IMR-90 (cell line): ENCODE data around the gene COL4A1. TPM values are rescaled to one million over a fixed set of nuclear protein-coding genes. Genes with fewer than 3 reads are reported as not detected.

Experiments
- ATAC-seq: fragments of 200-7000 bp; cut with Tn5 transposase; 2 replicates; pipeline ENCODE4 v1.9.1; 2020; ENCODE audit warnings: low read depth, mild to moderate bottlenecking, moderate library complexity
- BruUV-seq: library from RNA; stranded (reverse); fragments of 400-500 nt; replicated peaks from 2 replicates; lab custom pipeline; 2021; lab: Mats Ljungman, UMichigan
- CTCF ChIA-PET: fragments of 300-600 bp; formaldehyde crosslinking; extraction: SDS; loops from one replicate; lab custom pipeline; 2021; ENCODE audit warnings: antibody characterized with exemption; lab: Yijun Ruan, JAX
- POLR2A ChIA-PET: fragments of 300-600 bp; sonication (Branson Sonifier 250); formaldehyde crosslinking; loops from one replicate; lab custom pipeline; 2022; ENCODE audit warnings: antibody characterized with exemption; ENCODE audit not compliant: unreplicated experiment; lab: Charles Lee
- DNase-seq: peaks from one replicate; pipeline ENCODE4 v3.0.0; 2013
- H2AFZ ChIP-seq: replicated peaks from 2 replicates; pipeline ENCODE3; 2013; ENCODE audit warnings: low read length, mild to moderate bottlenecking; ENCODE audit not compliant: poor library complexity
- H2AK5ac ChIP-seq: 2 replicates; pipeline ENCODE4 v1.6.1; 2013; ENCODE audit warnings: low read depth, low read length, inconsistent platforms
- H2AK9ac ChIP-seq: replicated peaks from 2 replicates; pipeline ENCODE3; 2013; ENCODE audit warnings: mild to moderate bottlenecking, low read depth, low read length, moderate library complexity; ENCODE audit not compliant: poor library complexity
- H2BK120ac ChIP-seq: 2 replicates; pipeline ENCODE4 v1.6.1; 2013; ENCODE audit warnings: low read depth, low read length, inconsistent platforms
- H2BK15ac ChIP-seq: 3 replicates; pipeline ENCODE4 v1.6.1; 2013; ENCODE audit warnings: low read depth, low read length, inconsistent platforms
- H2BK20ac ChIP-seq: 2 replicates; pipeline ENCODE4 v1.6.1; 2013; ENCODE audit warnings: low read depth, mild to moderate bottlenecking, inconsistent platforms, low read length, moderate library complexity
- H2BK5ac ChIP-seq: 2 replicates; pipeline ENCODE4 v1.6.1; 2013; ENCODE audit warnings: mild to moderate bottlenecking, low read depth, low read length, inconsistent platforms; ENCODE audit not compliant: poor library complexity, severe bottlenecking
- H3K14ac ChIP-seq: replicated peaks from 2 replicates; pipeline ENCODE4 v1.6.1; 2013; ENCODE audit warnings: low read depth, low read length, inconsistent platforms
- H3K18ac ChIP-seq: 2 replicates; pipeline ENCODE4 v1.6.1; 2013; ENCODE audit warnings: low read depth, low read length, control low read depth
- H3K23ac ChIP-seq: 2 replicates; pipeline ENCODE4 v1.6.1; 2013; ENCODE audit warnings: low read depth, low read length, inconsistent platforms
- H3K27ac ChIP-seq: 2 replicates; pipeline ENCODE4 v1.5.1; 2013; ENCODE audit warnings: mild to moderate bottlenecking, control low read depth, low read length; ENCODE audit not compliant: insufficient read depth
- H3K27me3 ChIP-seq: 2 replicates; pipeline ENCODE4 v1.6.1; 2013; ENCODE audit warnings: low read length; ENCODE audit not compliant: control insufficient read depth, insufficient read depth
- H3K36me3 ChIP-seq: 2 replicates; pipeline ENCODE4 v1.6.1; 2013; ENCODE audit warnings: low read length, mixed read lengths; ENCODE audit not compliant: control insufficient read depth, insufficient read depth
- H3K4ac ChIP-seq: 2 replicates; pipeline ENCODE4 v1.6.1; 2013; ENCODE audit warnings: low read depth, low read length, inconsistent platforms
- H3K4me1 ChIP-seq: 2 replicates; pipeline ENCODE4 v1.6.1; 2013; ENCODE audit warnings: low read length, mixed read lengths; ENCODE audit not compliant: control insufficient read depth, insufficient read depth
- H3K4me2 ChIP-seq: 2 replicates; pipeline ENCODE4 v1.6.1; 2013; ENCODE audit warnings: low read depth, mild to moderate bottlenecking, control low read depth, low read length, moderate library complexity
- H3K4me3 ChIP-seq: 2 replicates; pipeline ENCODE4 v1.5.1; 2013; ENCODE audit warnings: low read depth, mild to moderate bottlenecking, control low read depth, low read length, moderate library complexity; ENCODE audit not compliant: insufficient read depth
- H3K56ac ChIP-seq: 2 replicates; pipeline ENCODE4 v1.6.1; 2013; ENCODE audit warnings: low read length, inconsistent platforms; ENCODE audit not compliant: insufficient read depth; ENCODE audit errors: extremely low read depth
- H3K79me1 ChIP-seq, 2 experiments: 2 replicates each; pipeline ENCODE4 v1.6.1; 2013; ENCODE audit warnings: low read length in 2 of 2, inconsistent platforms in 1 of 2, low read depth in 1 of 2
- H3K9ac ChIP-seq: 2 replicates; pipeline ENCODE4 v1.6.1; 2013; ENCODE audit warnings: low read depth, low read length, control low read depth
- H3K9me1 ChIP-seq: 2 replicates; pipeline ENCODE4 v1.6.1; 2013; ENCODE audit warnings: low read length, inconsistent platforms; ENCODE audit not compliant: insufficient read depth
- H3K9me3 ChIP-seq: 2 replicates; pipeline ENCODE4 v1.6.1; 2013; ENCODE audit warnings: low read length; ENCODE audit not compliant: control insufficient read depth, insufficient read depth
- H4K20me1 ChIP-seq: 2 replicates; pipeline ENCODE4 v1.6.1; 2013; ENCODE audit warnings: low read length, inconsistent platforms; ENCODE audit not compliant: insufficient read depth
- H4K5ac ChIP-seq: 2 replicates; pipeline ENCODE4 v1.6.1; 2013; ENCODE audit warnings: mild to moderate bottlenecking, low read depth, low read length, control low read depth
- H4K8ac ChIP-seq, 2 experiments: 2 replicates each; pipeline ENCODE4 v1.6.1; 2013; ENCODE audit warnings: low read depth in 2 of 2, low read length in 2 of 2, control low read depth in 1 of 2, inconsistent platforms in 1 of 2
- H4K91ac ChIP-seq: 2 replicates; pipeline ENCODE4 v1.6.1; 2013; ENCODE audit warnings: low read depth, low read length, inconsistent platforms; ENCODE audit not compliant: insufficient read depth
- BHLHE40 ChIP-seq: fragments of 150-350 bp; IDR thresholded peaks from 2 replicates; pipeline ENCODE4 v1.6.1; 2016; ENCODE audit warnings: mild to moderate bottlenecking, low read depth, low read length
- CEBPB ChIP-seq: IDR thresholded peaks from 2 replicates; pipeline ENCODE4 v1.6.1; 2012; ENCODE audit warnings: low read depth, low read length, improper control_type of control experiment
- CHD1 ChIP-seq: IDR thresholded peaks from 2 replicates; pipeline ENCODE4 v1.6.1; 2012; ENCODE audit warnings: low read depth, low read length, improper control_type of control experiment
- ELK1 ChIP-seq: fragments of 150-350 bp; IDR thresholded peaks from 2 replicates; pipeline ENCODE4 v1.6.1; 2016; ENCODE audit warnings: low read depth, mild to moderate bottlenecking, low read length, moderate library complexity, borderline replicate concordance
- FOS ChIP-seq: fragments of 150-350 bp; IDR thresholded peaks from 2 replicates; pipeline ENCODE4 v1.6.1; 2016; ENCODE audit warnings: low read depth, low read length
- MAFK ChIP-seq: IDR thresholded peaks from 2 replicates; pipeline ENCODE4 v1.6.1; 2012; ENCODE audit warnings: low read depth, low read length, improper control_type of control experiment
- MAZ ChIP-seq: IDR thresholded peaks from 2 replicates; pipeline ENCODE4 v1.6.1; 2012; ENCODE audit warnings: low read depth, mild to moderate bottlenecking, low read length, improper control_type of control experiment, moderate library complexity, borderline replicate concordance
- MXI1 ChIP-seq: IDR thresholded peaks from 2 replicates; pipeline ENCODE4 v1.6.1; 2012; ENCODE audit warnings: low read depth, mild to moderate bottlenecking, low read length, moderate library complexity, borderline replicate concordance
- NFE2L2 ChIP-seq: fragments of 150-350 bp; IDR thresholded peaks from 2 replicates; pipeline ENCODE4 v1.6.1; 2016; ENCODE audit warnings: low read depth, mild to moderate bottlenecking, low read length
- POLR2A ChIP-seq: IDR thresholded peaks from 2 replicates; pipeline ENCODE4 v1.6.1; 2012; ENCODE audit warnings: mild to moderate bottlenecking, low read depth, low read length
- RAD21 ChIP-seq: IDR thresholded peaks from 2 replicates; pipeline ENCODE4 v1.6.1; 2012; ENCODE audit warnings: low read length, improper control_type of control experiment
- RCOR1 ChIP-seq: IDR thresholded peaks from 2 replicates; pipeline ENCODE4 v1.6.1; 2012; ENCODE audit warnings: mild to moderate bottlenecking, low read length, improper control_type of control experiment; ENCODE audit not compliant: insufficient replicate concordance
- RFX5 ChIP-seq: IDR thresholded peaks from 2 replicates; pipeline ENCODE4 v1.8.0; 2012; ENCODE audit warnings: low read depth, mild to moderate bottlenecking, low read length, moderate library complexity
- SMC3 ChIP-seq: fragments of 150-350 bp; IDR thresholded peaks from 2 replicates; pipeline ENCODE4 v1.6.1; 2016; ENCODE audit warnings: low read depth, mild to moderate bottlenecking, antibody characterized with exemption, low read length, moderate library complexity
- WGBS, 2 experiments: methylation state at CpG; one replicate each; pipeline versions ENCODE4 v1.1.5 to v1.1.7; 2013; ENCODE audit warnings: missing lambda C conversion rate in 2 of 2; ENCODE audit not compliant: insufficient read length in 1 of 2; ENCODE audit errors: extremely low coverage in 2 of 2; 5-methylcytosine and 5-hydroxymethylcytosine counted together
- dilution Hi-C: fragments of 300-500 bp; cut with HindIII; formaldehyde crosslinking; loops from one replicate; pipeline ENCODE4 v1.14.3; 2018; ENCODE audit warnings: low sequenced_read_pairs; ENCODE audit not compliant: unreplicated experiment
- in situ Hi-C: fragments of 300-500 bp; cut with MboI; formaldehyde crosslinking; loops from 3 replicates; pipeline ENCODE4 v1.14.3; 2019; ENCODE audit warnings: low sequenced_read_pairs, inconsistent platforms, mixed read lengths
- intact Hi-C: fragments of 100-400 bp; cut with micrococcal nuclease; formaldehyde crosslinking; loops from 2 replicates; pipeline ENCODE4 v1.10.0; 2022
- polyA plus RNA-seq, 3 experiments: library from polyadenylated mRNA; depleted of rRNA; stranded (reverse); fragments of >200 nt; gene quantifications; 2 replicates each; pipeline ENCODE4 v1.2.3, GENCODE V29; 2012; ENCODE audit warnings: low replicate concordance in 1 of 3
- total RNA-seq: library from RNA; depleted of rRNA; stranded (reverse); fragments of >200 nt; gene quantifications from 2 replicates; pipeline ENCODE4 v1.2.3, GENCODE V29; 2012
- TF ChIP-seq, protein P1 (sequence below): conservative IDR thresholded peaks from 2 replicates; pipeline ENCODE4 v1.5.1; 2012; ENCODE audit warnings: mild to moderate bottlenecking, low read depth, low read length, improper control_type of control experiment
- TF ChIP-seq, protein P2 (sequence below): fragments of 150-350 bp; IDR thresholded peaks from 2 replicates; pipeline ENCODE4 v1.6.1; 2017; ENCODE audit warnings: mild to moderate bottlenecking, antibody characterized with exemption, low read length, low read depth

Gene COL4A1
- total and polyA plus RNA-seq, 2 of the 4 experiments (the other 2 are of a cell fraction): 230 to 337 TPM

DNA sequence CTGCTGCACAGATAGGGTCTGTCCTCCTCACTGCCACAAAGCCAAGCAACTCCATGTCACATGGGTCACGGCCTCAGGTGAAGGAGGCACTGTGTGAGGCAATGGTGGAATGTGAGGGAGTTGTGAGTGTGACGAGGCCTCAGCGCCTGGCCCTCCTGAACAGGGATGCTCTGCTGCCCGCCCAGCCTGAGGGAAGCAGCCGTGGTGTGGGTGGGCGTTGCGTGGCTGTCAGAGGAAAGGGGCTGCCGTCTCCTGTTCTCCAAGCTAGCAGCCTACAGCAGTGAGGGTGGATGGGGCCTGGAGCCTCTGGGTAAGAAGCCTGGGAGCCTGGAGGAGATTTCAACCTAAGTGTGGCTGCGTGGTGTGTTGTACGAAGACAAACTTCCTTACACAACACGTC is 125.0 kb downstream of the COL4A1 start:
- peaks cover 11 to 67% of the 10 kb centered on the region in 2 experiments; a peak in 3 of 4 replicates for H3K79me1 ChIP-seq
- TF ChIP-seq POLR2A (no peak), FOS (no peak), NFE2L2 (no peak), MXI1 (no peak), RAD21 (no peak), ELK1 (no peak), BHLHE40 (no peak), SMC3 (no peak), MAZ (no peak), CHD1 (no peak), MAFK (no peak), CEBPB (no peak), RFX5 (no peak), RCOR1 (no peak)
- TF ChIP-seq, protein P1, sequence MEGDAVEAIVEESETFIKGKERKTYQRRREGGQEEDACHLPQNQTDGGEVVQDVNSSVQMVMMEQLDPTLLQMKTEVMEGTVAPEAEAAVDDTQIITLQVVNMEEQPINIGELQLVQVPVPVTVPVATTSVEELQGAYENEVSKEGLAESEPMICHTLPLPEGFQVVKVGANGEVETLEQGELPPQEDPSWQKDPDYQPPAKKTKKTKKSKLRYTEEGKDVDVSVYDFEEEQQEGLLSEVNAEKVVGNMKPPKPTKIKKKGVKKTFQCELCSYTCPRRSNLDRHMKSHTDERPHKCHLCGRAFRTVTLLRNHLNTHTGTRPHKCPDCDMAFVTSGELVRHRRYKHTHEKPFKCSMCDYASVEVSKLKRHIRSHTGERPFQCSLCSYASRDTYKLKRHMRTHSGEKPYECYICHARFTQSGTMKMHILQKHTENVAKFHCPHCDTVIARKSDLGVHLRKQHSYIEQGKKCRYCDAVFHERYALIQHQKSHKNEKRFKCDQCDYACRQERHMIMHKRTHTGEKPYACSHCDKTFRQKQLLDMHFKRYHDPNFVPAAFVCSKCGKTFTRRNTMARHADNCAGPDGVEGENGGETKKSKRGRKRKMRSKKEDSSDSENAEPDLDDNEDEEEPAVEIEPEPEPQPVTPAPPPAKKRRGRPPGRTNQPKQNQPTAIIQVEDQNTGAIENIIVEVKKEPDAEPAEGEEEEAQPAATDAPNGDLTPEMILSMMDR: no peak
- TF ChIP-seq, protein P2, sequence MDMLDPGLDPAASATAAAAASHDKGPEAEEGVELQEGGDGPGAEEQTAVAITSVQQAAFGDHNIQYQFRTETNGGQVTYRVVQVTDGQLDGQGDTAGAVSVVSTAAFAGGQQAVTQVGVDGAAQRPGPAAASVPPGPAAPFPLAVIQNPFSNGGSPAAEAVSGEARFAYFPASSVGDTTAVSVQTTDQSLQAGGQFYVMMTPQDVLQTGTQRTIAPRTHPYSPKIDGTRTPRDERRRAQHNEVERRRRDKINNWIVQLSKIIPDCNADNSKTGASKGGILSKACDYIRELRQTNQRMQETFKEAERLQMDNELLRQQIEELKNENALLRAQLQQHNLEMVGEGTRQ: no peak
- peaks cover 24% of the 10 kb centered on the region for H3K9me1 ChIP-seq
- no peak overlapping the region for H2BK15ac ChIP-seq
- ATAC-seq: no peak
- H2BK20ac ChIP-seq: no peak overlapping the region
- intact Hi-C loops (no loop called here), dilution Hi-C loops (no loop called here), in situ Hi-C loops (no loop called here)
- H4K91ac ChIP-seq: no peak overlapping the region
- H3K27me3 ChIP-seq: no peaks in the 10 kb centered on the region
- ChIA-PET CTCF (no interaction called here), POLR2A (no interaction called here)
- 0 out of 2 replicates have a peak, but pooled peaks cover 12% of the 10 kb centered on the region for H4K20me1 ChIP-seq
- no peak overlapping the region for H3K23ac ChIP-seq
- H4K8ac ChIP-seq: no peak overlapping the region
- DNase-seq: no peak
- H3K4me1 ChIP-seq: no peaks in the 10 kb centered on the region
- H3K4me3 ChIP-seq: no peak overlapping the region
- H3K18ac ChIP-seq: no peak overlapping the region
- no peak overlapping the region for H4K5ac ChIP-seq
- no CpG with 5 or more reads among the region's 11 CpGs for whole genome bisulfite sequencing, 2 experiments
- no peak overlapping the region for H2AFZ ChIP-seq
- no peak overlapping the region for H2BK120ac ChIP-seq
- H3K36me3 ChIP-seq: peaks cover 82% of the 10 kb centered on the region
- no peak overlapping the region for H2AK5ac ChIP-seq
- no peak overlapping the region for H3K56ac ChIP-seq
- no peak overlapping the region for H2AK9ac ChIP-seq
- no peak overlapping the region for H3K14ac ChIP-seq
- H3K4ac ChIP-seq: no peak overlapping the region; the same call in 1 of the 2 replicates
- no peak overlapping the region for H3K4me2 ChIP-seq
- no peak overlapping the region for H2BK5ac ChIP-seq
- no peak overlapping the region for H3K27ac ChIP-seq
- H3K9me3 ChIP-seq: no peaks in the 10 kb centered on the region
- no peak overlapping the region for H3K9ac ChIP-seq
- no TSS peak for BruUV-seq
